ENCODE results near the gene MED8. TPM values are rescaled to one million over a fixed set of nuclear protein-coding genes. Genes with fewer than 3 reads are reported as not detected.

The MED8 gene
- total and polyA plus RNA-seq, 2 of the 13 experiments (the other 11 are each of a cell fraction or from before 2014, with no cell fraction given): 16.9 to 77.4 TPM

GRCh38 chr1:43358746-43359693, 30.6 kb downstream of the MED8 start, which contains the start of gene CDC20 (continued):
- TF ChIP-seq ZNF207 (IDR thresholded peaks at IDR 0.05; ENCODE audit: borderline replicate concordance) (no peak), ATF7-NPFF (CRISPR knock-in tag; IDR thresholded peaks at IDR 0.05; ENCODE audit: low read depth) (peak; percentile 98), ZNF749 (CRISPR knock-in tag; IDR thresholded peaks at IDR 0.05; ENCODE audit: borderline replicate concordance) (peak; percentile 84), ZNF816 (CRISPR knock-in tag; IDR thresholded peaks at IDR 0.05; ENCODE audit: borderline replicate concordance) (peak; percentile 57; the same call in 1 of the 2 replicates), ZNF841 (CRISPR knock-in tag; IDR thresholded peaks at IDR 0.05; ENCODE audit: borderline replicate concordance) (peak; percentile 82; the same call in 1 of the 2 replicates), ZBTB7A (CRISPR knock-in tag; IDR thresholded peaks at IDR 0.05) (no peak), FOXK1 (CRISPR knock-in tag; IDR thresholded peaks at IDR 0.05; ENCODE audit: borderline replicate concordance, low read depth) (peak; percentile 52; the same call in 1 of the 2 replicates), E2F1 (CRISPR knock-in tag; IDR thresholded peaks at IDR 0.05) (0 out of 2 replicates have a peak, but pooled peaks have one; percentile 38), ERF (CRISPR knock-in tag; IDR thresholded peaks at IDR 0.05) (0 out of 2 replicates have a peak, but pooled peaks have one; percentile 8), MYPOP (CRISPR knock-in tag; IDR thresholded peaks at IDR 0.05) (peak; percentile 91; the same call in 1 of the 2 replicates), BATF2 (CRISPR knock-in tag; IDR thresholded peaks at IDR 0.05) (peak; percentile 97), CHCHD3 (CRISPR knock-in tag; IDR thresholded peaks at IDR 0.05) (0 out of 2 replicates have a peak, but pooled peaks have one; percentile 52), SRSF1 (optimal IDR thresholded peaks at IDR 0.05; ENCODE audit: low read depth, low read length) (no peak), GATAD1 (CRISPR knock-in tag; IDR thresholded peaks at IDR 0.05) (peak; percentile 91), CBX5 (CRISPR knock-in tag; IDR thresholded peaks at IDR 0.05; ENCODE audit: borderline replicate concordance) (no peak; the same call in 1 of the 2 replicates), BORCS8-MEF2B (CRISPR knock-in tag; IDR thresholded peaks at IDR 0.05) (peak; percentile 98), ATF4 (CRISPR knock-in tag; IDR thresholded peaks at IDR 0.05) (peak in 1 of 2 experiments; percentile 80; a peak in 2 of 4 replicates), ZNF451 (CRISPR knock-in tag; IDR thresholded peaks at IDR 0.05) (0 out of 2 replicates have a peak, but pooled peaks have one; percentile 29), TBX2 (CRISPR knock-in tag; IDR thresholded peaks at IDR 0.05; ENCODE audit: borderline replicate concordance) (peak; percentile 17; the same call in 1 of the 2 replicates), ARNT2 (CRISPR knock-in tag; IDR thresholded peaks at IDR 0.05; ENCODE audit: low read depth) (peak; percentile 99), HNF1B (CRISPR knock-in tag; IDR thresholded peaks at IDR 0.05) (0 out of 2 replicates have a peak, but pooled peaks have one; percentile 58), NFYC (CRISPR knock-in tag; IDR thresholded peaks at IDR 0.05) (peak; percentile 95), THAP11 (CRISPR knock-in tag; IDR thresholded peaks at IDR 0.05) (peak; percentile 77)

Measured in HepG2 (cell line).